Measurements from ENCODE around the gene AP2A1.
A peak's percentile ranks its signal among the peaks of the same experiment; 100 is the strongest.

Gene AP2A1

GRCh38 chr19:49806620-49806959, 39.8 kb downstream of the AP2A1 start:
- Histone ChIP-seq H2BK12ac (ENCODE audit: low read length) (no peak overlapping the region), H3K79me2 (ENCODE audit: control insufficient read depth, insufficient read depth, low read length, poor library complexity) (no peaks in the 10 kb centered on the region), H2AK5ac (ENCODE audit: low read length) (no peak overlapping the region), H4K12ac (ENCODE audit: low read depth, low read length) (no peak overlapping the region), H3K9me3 (ENCODE audit: insufficient read depth, low read depth, low read length) (no peaks in the 10 kb centered on the region), H3K14ac (ENCODE audit: low read length) (no peak overlapping the region), H3K18ac (ENCODE audit: low read length) (no peak overlapping the region), H2BK120ac (ENCODE audit: insufficient read depth, low read length, poor library complexity) (no peak overlapping the region), H3K36me3 (ENCODE audit: control insufficient read depth in 1 of 2, insufficient read depth in 2 of 2, low read length in 2 of 2) (peaks cover 47 to 54% of the 10 kb centered on the region in 2 experiments), H2BK5ac (ENCODE audit: low read depth, low read length, poor library complexity) (no peak overlapping the region), H3K23ac (ENCODE audit: low read length) (no peak overlapping the region), H4K8ac (ENCODE audit: low read depth, low read length) (no peak overlapping the region), H3K27me3 (ENCODE audit: insufficient read depth, low read length) (no peaks in the 10 kb centered on the region), H3K4ac (ENCODE audit: low read depth, low read length) (no peak overlapping the region), H3K79me1 (ENCODE audit: low read length) (peaks cover 4% of the 10 kb centered on the region), H3K9ac (ENCODE audit: low read length) (no peak overlapping the region), H3K4me1 (ENCODE audit: control insufficient read depth in 1 of 2, insufficient read depth in 2 of 2, low read length in 2 of 2) (peaks cover 4 to 9% of the 10 kb centered on the region in 2 experiments), H3K4me2 (ENCODE audit: low read length) (no peak overlapping the region), H3K4me3 (ENCODE audit: low read depth, low read length) (no peak overlapping the region), H3K27ac (ENCODE audit: low read depth, low read length) (no peak overlapping the region), H4K91ac (ENCODE audit: low read depth, low read length) (no peak overlapping the region), H2AFZ (ENCODE audit: insufficient read depth, low read length, poor library complexity) (no peak overlapping the region)
- WGBS (ENCODE audit: extremely low coverage, insufficient coverage, insufficient read length): no CpG with 5 or more reads among the region's 8 CpGs
- DNase-seq: no peak

- H3K9ac ChIP-seq (ENCODE audit: low read length): no peak overlapping the region
- no peak overlapping the region for H4K91ac ChIP-seq (ENCODE audit: low read depth, low read length)
- H3K4me2 ChIP-seq (ENCODE audit: low read length): no peak overlapping the region
- WGBS (ENCODE audit: extremely low coverage, insufficient coverage, insufficient read length): no CpG with 5 or more reads among the region's 18 CpGs
- H4K8ac ChIP-seq (ENCODE audit: low read depth, low read length): no peak overlapping the region
- no peak overlapping the region for H2BK12ac ChIP-seq (ENCODE audit: low read length)
- H3K4ac ChIP-seq (ENCODE audit: low read depth, low read length): no peak overlapping the region
- H3K36me3 ChIP-seq (ENCODE audit: control insufficient read depth in 1 of 2, insufficient read depth in 2 of 2, low read length in 2 of 2): peaks cover 40 to 47% of the 10 kb centered on the region in 2 experiments
- no peak for DNase-seq
- no peak overlapping the region for H3K27ac ChIP-seq (ENCODE audit: low read depth, low read length)
- no peak overlapping the region for H2AFZ ChIP-seq (ENCODE audit: insufficient read depth, low read length, poor library complexity)
- H3K18ac ChIP-seq (ENCODE audit: low read length): no peak overlapping the region
- H4K12ac ChIP-seq (ENCODE audit: low read depth, low read length): no peak overlapping the region
- H3K27me3 ChIP-seq (ENCODE audit: insufficient read depth, low read length): no peaks in the 10 kb centered on the region
- H3K23ac ChIP-seq (ENCODE audit: low read length): no peak overlapping the region
- H3K79me2 ChIP-seq (ENCODE audit: control insufficient read depth, insufficient read depth, low read length, poor library complexity): no peaks in the 10 kb centered on the region
- no peaks in the 10 kb centered on the region for H3K9me3 ChIP-seq (ENCODE audit: insufficient read depth, low read depth, low read length)
- H3K79me1 ChIP-seq (ENCODE audit: low read length): peaks cover 4% of the 10 kb centered on the region
- no peak overlapping the region for H3K14ac ChIP-seq (ENCODE audit: low read length)
- H2BK120ac ChIP-seq (ENCODE audit: insufficient read depth, low read length, poor library complexity): no peak overlapping the region
- H3K4me3 ChIP-seq (ENCODE audit: low read depth, low read length): no peak overlapping the region
- H2AK5ac ChIP-seq (ENCODE audit: low read length): no peak overlapping the region
- peaks cover 5 to 9% of the 10 kb centered on the region in 2 experiments for H3K4me1 ChIP-seq (ENCODE audit: control insufficient read depth in 1 of 2, insufficient read depth in 2 of 2, low read length in 2 of 2)
- no peak overlapping the region for H2BK5ac ChIP-seq (ENCODE audit: low read depth, low read length, poor library complexity)
Observed at GRCh38 chr19:49807058-49807903, 40.5 kb downstream of the AP2A1 start.

GRCh38 chr19:49807904-49808675, 41.3 kb downstream of the AP2A1 start:
- DNase-seq: no peak
- H3K4me1 ChIP-seq (ENCODE audit: control insufficient read depth in 1 of 2, insufficient read depth in 2 of 2, low read length in 2 of 2): peaks cover 9 to 16% of the 10 kb centered on the region in 2 experiments

GRCh38 chr19:49808711-49809159, 41.9 kb downstream of the AP2A1 start:
- Histone ChIP-seq H3K9me3 (ENCODE audit: insufficient read depth, low read depth, low read length) (no peaks in the 10 kb centered on the region), H3K18ac (ENCODE audit: low read length) (peak overlapping the region; percentile 42), H4K91ac (ENCODE audit: low read depth, low read length) (peak overlapping the region; percentile 15), H3K4me2 (ENCODE audit: low read length) (peak overlapping the region; percentile 70), H2BK5ac (ENCODE audit: low read depth, low read length, poor library complexity) (no peak overlapping the region), H2AFZ (ENCODE audit: insufficient read depth, low read length, poor library complexity) (peak overlapping the region; percentile 50), H3K79me2 (ENCODE audit: control insufficient read depth, insufficient read depth, low read length, poor library complexity) (peaks cover 3% of the 10 kb centered on the region), H2BK120ac (ENCODE audit: insufficient read depth, low read length, poor library complexity) (no peak overlapping the region), H3K27me3 (ENCODE audit: insufficient read depth, low read length) (no peaks in the 10 kb centered on the region), H3K27ac (ENCODE audit: low read depth, low read length) (no peak overlapping the region), H4K8ac (ENCODE audit: low read depth, low read length) (peak overlapping the region; percentile 10), H3K4me1 (ENCODE audit: control insufficient read depth in 1 of 2, insufficient read depth in 2 of 2, low read length in 2 of 2) (peaks cover 9 to 16% of the 10 kb centered on the region in 2 experiments), H4K12ac (ENCODE audit: low read depth, low read length) (peak overlapping the region; percentile 49), H3K4ac (ENCODE audit: low read depth, low read length) (no peak overlapping the region), H3K79me1 (ENCODE audit: low read length) (peaks cover 12% of the 10 kb centered on the region), H3K14ac (ENCODE audit: low read length) (peak overlapping the region; percentile 45), H2BK12ac (ENCODE audit: low read length) (no peak overlapping the region), H3K9ac (ENCODE audit: low read length) (no peak overlapping the region), H2AK5ac (ENCODE audit: low read length) (no peak overlapping the region), H3K23ac (ENCODE audit: low read length) (no peak overlapping the region), H3K36me3 (ENCODE audit: control insufficient read depth in 1 of 2, insufficient read depth in 2 of 2, low read length in 2 of 2) (peaks cover 27 to 34% of the 10 kb centered on the region in 2 experiments), H3K4me3 (ENCODE audit: low read depth, low read length) (peak overlapping the region; percentile 49)
- WGBS (ENCODE audit: extremely low coverage, insufficient coverage, insufficient read length): no CpG with 5 or more reads among the region's 31 CpGs
- peak; percentile 68 to 74 for DNase-seq

More at GRCh38 chr19:49807904-49808675, 41.3 kb downstream of the AP2A1 start:
- no peak overlapping the region for H3K9ac ChIP-seq (ENCODE audit: low read length)
- H3K27me3 ChIP-seq (ENCODE audit: insufficient read depth, low read length): no peaks in the 10 kb centered on the region
- H3K36me3 ChIP-seq (ENCODE audit: control insufficient read depth in 1 of 2, insufficient read depth in 2 of 2, low read length in 2 of 2): peaks cover 34 to 41% of the 10 kb centered on the region in 2 experiments
- no peak overlapping the region for H4K8ac ChIP-seq (ENCODE audit: low read depth, low read length)
- H4K91ac ChIP-seq (ENCODE audit: low read depth, low read length): no peak overlapping the region
- no peak overlapping the region for H3K4ac ChIP-seq (ENCODE audit: low read depth, low read length)
- no peaks in the 10 kb centered on the region for H3K9me3 ChIP-seq (ENCODE audit: insufficient read depth, low read depth, low read length)
- H2BK5ac ChIP-seq (ENCODE audit: low read depth, low read length, poor library complexity): no peak overlapping the region
- no peak overlapping the region for H2BK12ac ChIP-seq (ENCODE audit: low read length)
- no peak overlapping the region for H3K23ac ChIP-seq (ENCODE audit: low read length)
- WGBS (ENCODE audit: extremely low coverage, insufficient coverage, insufficient read length): no CpG with 5 or more reads among the region's 20 CpGs
- H3K18ac ChIP-seq (ENCODE audit: low read length): no peak overlapping the region
- H3K27ac ChIP-seq (ENCODE audit: low read depth, low read length): no peak overlapping the region
- no peak overlapping the region for H2BK120ac ChIP-seq (ENCODE audit: insufficient read depth, low read length, poor library complexity)
- peaks cover 3% of the 10 kb centered on the region for H3K79me2 ChIP-seq (ENCODE audit: control insufficient read depth, insufficient read depth, low read length, poor library complexity)
- no peak overlapping the region for H3K14ac ChIP-seq (ENCODE audit: low read length)
- peak overlapping the region; percentile 15 for H3K4me2 ChIP-seq (ENCODE audit: low read length)
- no peak overlapping the region for H4K12ac ChIP-seq (ENCODE audit: low read depth, low read length)
- H2AFZ ChIP-seq (ENCODE audit: insufficient read depth, low read length, poor library complexity): no peak overlapping the region
- H2AK5ac ChIP-seq (ENCODE audit: low read length): no peak overlapping the region
- peaks cover 8% of the 10 kb centered on the region for H3K79me1 ChIP-seq (ENCODE audit: low read length)
- H3K4me3 ChIP-seq (ENCODE audit: low read depth, low read length): no peak overlapping the region
